ENCODE data around the gene GPR119.
A peak's percentile ranks its signal among the peaks of the same experiment; 100 is the strongest.
"Not testable (repeated sequence)": the region's sequence is repeated elsewhere in the genome, so short reads cannot be mapped to it uniquely, and the experiment has no call there.

Gene GPR119

DNA sequence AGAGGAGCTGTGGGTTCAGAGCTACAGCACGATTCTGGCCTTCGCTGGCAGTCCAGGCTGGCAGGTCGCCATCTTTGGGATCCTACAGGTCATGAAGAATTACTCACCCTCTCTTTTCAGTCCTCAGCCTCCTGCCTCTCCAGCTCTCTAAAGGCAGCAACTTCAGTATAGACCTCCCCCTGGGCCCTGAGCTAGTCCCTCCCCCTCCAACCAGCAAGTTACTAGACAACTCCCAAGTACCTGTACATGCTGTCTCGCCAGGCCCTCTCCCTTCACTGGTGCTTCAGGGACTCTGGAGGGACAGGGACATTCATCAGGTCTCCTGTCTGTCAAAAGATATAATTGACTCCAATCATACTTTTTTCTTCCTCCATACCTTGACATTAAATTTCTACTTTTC lies at the start of gene GPR119:
TSS of gene GPR119 (minus strand) at position 155 of the 400 bp plus-strand sequence. CDS start 227 bp downstream, outside the sequence.
- no peak for ATAC-seq (ENCODE audit: low read depth)
- H3K4me3 Mint-ChIP-seq = no peak within 1 kb of the TSS
- no peak for DNase-seq (ENCODE audit: low spot score in 2 of 2)
- H3K27me3 Mint-ChIP-seq = peaks cover 4% of the 10 kb centered on the region
- H3K4me1 Mint-ChIP-seq = no peaks in the 10 kb centered on the region
- no peaks in the 10 kb centered on the region for H3K36me3 Mint-ChIP-seq
- H3K9me3 Mint-ChIP-seq = no peaks in the 10 kb centered on the region
- H3K27ac Mint-ChIP-seq = no peak within 1 kb of the TSS

DNA sequence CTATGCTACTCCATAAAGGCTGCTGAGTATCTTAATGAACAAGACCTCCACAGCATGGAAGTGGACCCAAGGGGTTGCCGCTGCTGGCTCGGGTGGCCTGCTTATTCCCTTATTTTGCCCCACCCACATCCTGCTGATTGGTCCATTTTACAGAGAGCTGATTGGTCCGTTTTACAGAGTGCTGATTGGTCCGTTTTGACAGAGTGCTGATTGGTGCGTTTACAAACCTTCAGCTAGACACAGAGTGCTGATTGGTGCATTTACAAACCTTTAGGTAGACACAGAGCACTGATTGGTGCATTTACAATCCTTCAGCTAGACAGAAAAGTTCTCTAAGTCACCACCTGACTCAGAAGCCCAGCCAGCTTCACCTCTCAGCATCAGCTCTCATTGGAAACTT lies 43.8 kb upstream of the GPR119 start:
- H3K36me3 Mint-ChIP-seq; H3K9me3 Mint-ChIP-seq; ATAC-seq (ENCODE audit: low read depth); H3K4me3 Mint-ChIP-seq; DNase-seq (ENCODE audit: low spot score in 2 of 2); H3K27ac Mint-ChIP-seq; H3K4me1 Mint-ChIP-seq; H3K27me3 Mint-ChIP-seq: not testable (repeated sequence)

DNA sequence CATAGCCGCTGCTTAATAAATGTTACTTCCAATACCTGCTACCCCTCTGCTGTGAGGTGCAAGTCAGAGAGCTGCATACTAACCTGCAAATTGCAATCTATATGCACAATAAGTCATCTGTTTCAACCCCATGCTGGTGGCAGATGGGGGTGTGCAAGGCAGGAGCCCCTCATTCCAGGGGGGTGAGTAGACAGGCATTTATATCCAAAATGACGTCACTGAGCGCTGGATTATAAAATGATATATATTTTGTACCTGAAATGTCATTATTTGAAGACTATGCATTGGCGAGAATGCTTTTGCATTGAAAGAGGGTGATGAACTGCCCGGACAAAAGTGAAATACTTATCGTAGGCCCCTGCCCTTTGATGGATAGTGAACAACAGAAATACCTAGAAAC lies 41.1 kb upstream of the GPR119 start:
- H3K36me3 Mint-ChIP-seq = no peaks in the 10 kb centered on the region
- no peaks in the 10 kb centered on the region for H3K4me1 Mint-ChIP-seq
- H3K4me3 Mint-ChIP-seq = no peak overlapping the region
- peaks cover 4% of the 10 kb centered on the region for H3K27me3 Mint-ChIP-seq
- ATAC-seq (ENCODE audit: low read depth) (no peak), DNase-seq (ENCODE audit: low spot score in 2 of 2) (no peak)
- no peak overlapping the region for H3K27ac Mint-ChIP-seq
- H3K9me3 Mint-ChIP-seq = no peaks in the 10 kb centered on the region

DNA sequence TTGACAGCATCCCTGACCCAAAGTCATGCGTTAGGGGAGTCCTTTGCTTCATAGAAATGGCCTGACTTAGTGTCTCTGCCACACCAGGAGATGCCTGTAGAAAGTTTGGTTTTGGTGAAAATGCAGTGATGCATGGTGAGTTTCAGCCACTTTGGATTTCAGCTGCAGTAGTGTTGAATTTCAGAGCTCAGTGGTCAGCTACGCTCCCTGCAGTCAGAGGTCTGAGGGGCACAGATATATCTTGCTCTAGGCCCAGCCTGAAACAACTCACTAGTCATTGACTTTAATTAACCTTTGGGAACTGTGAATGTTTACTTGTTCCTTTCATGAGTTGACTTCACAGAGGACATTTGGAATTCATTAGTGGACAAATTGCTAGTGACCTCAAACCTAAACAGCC lies 33.8 kb upstream of the GPR119 start:
- H3K9me3 Mint-ChIP-seq = no peaks in the 10 kb centered on the region

DNA sequence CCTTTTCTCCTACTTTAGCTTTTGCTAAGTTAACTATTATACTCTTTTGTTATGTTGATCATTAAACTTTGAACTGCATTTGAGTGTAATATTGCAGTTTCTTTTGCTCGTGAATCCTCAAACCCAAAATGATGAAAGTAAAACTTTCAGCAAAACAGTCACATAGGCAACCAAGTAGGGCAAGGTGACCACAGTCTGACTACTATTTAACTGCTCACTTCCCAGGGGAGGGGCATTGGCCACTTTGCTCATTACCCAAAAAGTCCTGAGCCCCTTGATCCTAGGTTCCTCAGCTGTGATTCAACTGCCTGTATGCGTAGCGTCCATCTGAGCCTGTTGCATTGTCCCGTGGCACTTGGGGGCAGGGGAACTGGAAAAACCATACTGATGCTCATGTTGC lies 33.3 kb upstream of the GPR119 start:
- DNase-seq (ENCODE audit: low spot score in 2 of 2) = no peak
- no peaks in the 10 kb centered on the region for H3K4me1 Mint-ChIP-seq
- H3K27me3 Mint-ChIP-seq = peaks cover 1% of the 10 kb centered on the region
- H3K9me3 Mint-ChIP-seq = no peaks in the 10 kb centered on the region
- no peak overlapping the region for H3K4me3 Mint-ChIP-seq
- no peak overlapping the region for H3K27ac Mint-ChIP-seq
- peaks cover 8% of the 10 kb centered on the region for H3K36me3 Mint-ChIP-seq
- ATAC-seq (ENCODE audit: low read depth) = no peak

More for the DNA sequence above, 33.8 kb upstream of the GPR119 start:
- no peak for ATAC-seq (ENCODE audit: low read depth)
- H3K27ac Mint-ChIP-seq = no peak overlapping the region
- H3K27me3 Mint-ChIP-seq = peaks cover 1% of the 10 kb centered on the region
- H3K4me1 Mint-ChIP-seq = no peaks in the 10 kb centered on the region
- H3K36me3 Mint-ChIP-seq = peaks cover 3% of the 10 kb centered on the region
- no peak for DNase-seq (ENCODE audit: low spot score in 2 of 2)
- H3K4me3 Mint-ChIP-seq = no peak overlapping the region

DNA sequence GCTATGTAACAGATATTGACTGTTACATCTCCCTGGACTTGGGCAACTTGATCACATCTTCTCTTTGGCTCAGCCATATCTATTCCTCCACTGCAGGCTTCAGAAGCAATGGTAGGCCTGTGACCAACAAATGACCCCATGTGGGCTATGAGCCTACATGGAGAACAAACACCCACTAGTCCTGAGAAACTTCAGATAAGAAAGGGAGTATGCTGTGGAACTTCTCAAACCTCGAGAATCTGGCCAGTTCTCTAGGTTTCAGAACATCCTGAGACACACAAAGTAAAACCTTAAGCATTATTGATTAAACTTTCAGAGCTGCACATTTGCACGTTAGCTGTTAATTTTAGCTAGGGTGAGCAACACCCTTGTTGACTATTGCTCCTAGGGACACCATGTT lies 32.6 kb upstream of the GPR119 start:
- no peak overlapping the region for H3K4me3 Mint-ChIP-seq
- no peaks in the 10 kb centered on the region for H3K9me3 Mint-ChIP-seq
- DNase-seq (ENCODE audit: low spot score in 2 of 2) (no peak), ATAC-seq (ENCODE audit: low read depth) (no peak)
- H3K36me3 Mint-ChIP-seq = peaks cover 8% of the 10 kb centered on the region
- no peaks in the 10 kb centered on the region for H3K27me3 Mint-ChIP-seq
- no peaks in the 10 kb centered on the region for H3K4me1 Mint-ChIP-seq
- H3K27ac Mint-ChIP-seq = no peak overlapping the region

DNA sequence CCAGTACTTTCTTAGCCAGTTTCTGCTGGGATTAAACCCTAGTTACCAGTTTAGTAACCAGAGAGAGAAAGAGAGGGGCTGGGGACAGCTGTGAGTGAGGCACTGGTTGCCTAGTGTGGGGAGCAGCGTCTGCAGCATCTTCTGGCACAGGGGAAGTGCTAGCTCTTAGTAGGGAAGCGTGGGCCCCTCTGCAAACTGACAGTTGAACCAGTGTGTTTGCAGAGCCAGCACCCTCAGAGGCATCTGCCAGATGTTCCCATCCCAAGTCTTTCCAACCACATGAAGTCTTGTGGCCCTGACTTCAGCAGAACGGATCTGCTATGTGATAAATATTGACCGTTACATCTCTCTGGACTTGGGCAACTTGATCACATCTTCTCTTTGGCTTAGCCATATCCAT lies 31.3 kb upstream of the GPR119 start:
- Mint-ChIP-seq H3K27ac (no peak overlapping the region), H3K9me3 (no peaks in the 10 kb centered on the region)
- no peak for ATAC-seq (ENCODE audit: low read depth)

DNA sequence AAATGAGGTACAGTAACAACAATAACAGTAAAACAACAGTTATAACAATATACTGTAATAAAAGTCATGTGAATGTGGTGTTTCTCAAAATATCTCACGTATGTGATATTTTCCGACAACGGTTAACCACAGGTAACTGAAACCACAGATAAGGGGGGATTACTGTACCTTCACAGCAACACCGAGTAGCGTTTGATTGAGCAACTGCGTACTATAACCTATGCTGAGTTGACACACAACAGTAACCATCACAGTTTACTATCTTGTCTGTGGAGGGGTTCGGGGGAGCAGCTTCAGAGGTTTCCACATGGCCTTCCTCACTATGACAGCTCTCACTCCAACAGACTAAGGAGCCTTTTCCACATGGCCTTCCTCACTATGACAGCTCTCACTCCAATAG lies 29.7 kb upstream of the GPR119 start:
- Mint-ChIP-seq H3K4me3 (no peak overlapping the region), H3K4me1 (no peaks in the 10 kb centered on the region), H3K27ac (no peak overlapping the region), H3K36me3 (peaks cover 12% of the 10 kb centered on the region), H3K9me3 (no peaks in the 10 kb centered on the region), H3K27me3 (no peaks in the 10 kb centered on the region)
- DNase-seq (ENCODE audit: low spot score in 2 of 2) (no peak), ATAC-seq (ENCODE audit: low read depth) (no peak)

More for the DNA sequence above, 31.3 kb upstream of the GPR119 start:
- no peak for DNase-seq (ENCODE audit: low spot score in 2 of 2)
- peaks cover 12% of the 10 kb centered on the region for H3K36me3 Mint-ChIP-seq
- no peak overlapping the region for H3K4me3 Mint-ChIP-seq
- H3K4me1 Mint-ChIP-seq = no peaks in the 10 kb centered on the region
- no peaks in the 10 kb centered on the region for H3K27me3 Mint-ChIP-seq

DNA sequence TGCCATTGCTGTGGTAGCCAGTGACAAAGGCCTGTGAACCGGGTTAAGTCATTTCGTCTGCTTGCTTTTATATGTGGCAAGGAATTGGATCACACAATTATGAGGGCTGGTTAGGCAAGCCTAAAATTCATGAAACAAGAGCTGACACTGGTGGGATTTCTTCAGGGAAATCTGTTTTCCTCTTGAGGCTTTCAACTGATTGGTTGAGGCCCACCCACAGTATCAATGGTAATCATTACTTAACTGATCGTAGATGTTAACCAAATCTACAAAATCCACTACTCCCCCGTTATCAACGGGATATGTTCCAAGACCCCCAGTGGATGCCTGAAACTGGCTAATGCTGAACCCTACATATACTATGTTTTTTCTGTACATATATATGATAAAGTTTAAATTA lies 29.3 kb upstream of the GPR119 start:
- ATAC-seq (ENCODE audit: low read depth) (no peak), DNase-seq (ENCODE audit: low spot score in 2 of 2) (no peak)
- Mint-ChIP-seq H3K4me1 (no peaks in the 10 kb centered on the region), H3K36me3 (peaks cover 14% of the 10 kb centered on the region), H3K9me3 (no peaks in the 10 kb centered on the region), H3K27me3 (no peaks in the 10 kb centered on the region), H3K4me3 (no peak overlapping the region), H3K27ac (no peak overlapping the region)

DNA sequence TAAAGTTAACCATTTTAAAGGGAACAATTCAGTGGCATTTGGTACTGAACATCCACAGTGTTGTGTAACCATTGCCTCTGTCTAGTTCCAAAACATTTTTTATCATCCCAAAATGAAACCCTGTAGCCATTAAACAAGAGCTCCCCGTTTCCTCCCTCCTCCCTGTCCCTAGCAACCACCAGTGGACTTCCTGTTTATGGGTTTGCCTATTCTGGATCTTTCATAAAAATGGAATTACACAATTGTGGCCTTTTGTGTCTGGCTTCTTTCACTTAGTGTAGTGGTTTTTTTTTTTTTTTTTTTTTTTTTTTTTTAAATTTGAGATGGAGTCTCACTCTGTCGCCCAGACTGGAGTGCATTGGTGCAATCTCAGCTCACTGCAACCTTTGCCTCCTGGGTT lies 27.9 kb upstream of the GPR119 start:
- no peak for DNase-seq (ENCODE audit: low spot score in 2 of 2)

DNA sequence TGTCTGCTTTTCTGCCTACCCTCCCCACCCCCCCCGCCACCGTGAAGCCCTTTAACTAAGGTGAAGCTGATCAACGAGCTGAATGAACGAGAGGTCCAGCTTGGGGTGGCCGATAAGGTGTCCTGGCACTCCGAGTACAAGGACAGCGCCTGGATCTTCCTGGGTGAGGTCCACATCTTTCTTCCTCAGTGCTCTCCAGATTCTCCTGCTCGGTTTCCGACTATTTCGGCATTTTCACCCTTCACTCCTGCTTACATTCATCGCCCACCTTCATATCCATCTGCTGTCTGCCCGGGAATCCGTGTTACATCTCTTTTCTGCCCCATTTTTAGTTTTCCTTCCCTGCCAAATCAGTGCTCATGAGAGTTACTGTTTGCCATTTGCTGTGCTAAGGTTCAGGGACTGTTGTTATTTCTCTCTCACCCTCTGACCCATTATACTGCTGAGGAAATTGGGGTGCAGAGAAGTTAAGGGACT lies 16.8 kb upstream of the GPR119 start:
- ATAC-seq (ENCODE audit: low read depth) = peak; percentile 14
- no peak for DNase-seq (ENCODE audit: low spot score in 2 of 2)
- H3K9me3 Mint-ChIP-seq = no peaks in the 10 kb centered on the region
- H3K36me3 Mint-ChIP-seq = peaks cover 2% of the 10 kb centered on the region
- H3K4me1 Mint-ChIP-seq = peaks cover 9% of the 10 kb centered on the region
- H3K27ac Mint-ChIP-seq = peak overlapping the region; percentile 92
- H3K4me3 Mint-ChIP-seq = peak overlapping the region; percentile 91
- peaks cover 1% of the 10 kb centered on the region for H3K27me3 Mint-ChIP-seq

More for the DNA sequence above, 27.9 kb upstream of the GPR119 start:
- Mint-ChIP-seq H3K9me3 (no peaks in the 10 kb centered on the region), H3K4me1 (no peaks in the 10 kb centered on the region), H3K27ac (no peak overlapping the region), H3K36me3 (peaks cover 17% of the 10 kb centered on the region), H3K27me3 (no peaks in the 10 kb centered on the region), H3K4me3 (no peak overlapping the region)
- no peak for ATAC-seq (ENCODE audit: low read depth)

DNA sequence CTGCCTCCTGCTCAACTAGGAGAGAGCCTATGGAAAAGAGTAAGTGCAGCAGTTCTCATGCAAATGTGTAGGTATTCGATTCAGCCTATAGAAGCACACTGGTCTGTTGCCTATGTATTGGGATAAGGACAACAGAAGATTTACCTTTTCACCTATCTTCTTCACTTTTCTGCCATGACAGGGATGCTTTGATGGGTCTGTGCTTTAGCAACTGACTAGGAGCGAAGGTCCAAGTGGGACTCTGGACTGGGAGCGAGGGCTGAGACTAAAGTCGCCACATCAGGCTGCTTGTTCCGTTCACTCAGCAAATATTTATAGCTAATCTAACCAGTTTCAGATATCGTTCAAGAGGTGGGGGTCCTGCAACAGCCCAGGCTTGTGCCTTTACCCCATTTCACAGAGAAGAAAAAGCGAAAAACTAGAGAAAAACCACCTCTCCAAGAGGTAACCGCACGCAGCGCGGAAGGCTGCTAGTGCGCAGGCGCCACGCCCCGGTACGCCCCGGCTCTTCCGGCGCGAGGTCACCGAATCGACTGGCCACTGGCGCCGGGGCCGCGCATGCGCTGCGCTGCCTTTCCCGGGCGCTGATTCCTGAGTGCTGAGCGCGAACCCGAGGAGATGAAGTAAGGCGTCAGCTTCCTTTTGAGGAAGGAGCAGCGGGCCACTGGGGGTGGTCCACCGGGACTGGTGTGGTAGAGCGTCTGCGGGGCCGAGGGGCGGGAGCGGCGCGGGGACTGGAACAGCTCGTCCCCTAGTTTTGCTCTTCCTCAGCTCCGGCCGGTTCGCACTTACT lies 16.1 kb upstream of the GPR119 start, which contains the start of gene RBMX2:
TSS of gene RBMX2 (plus strand) at position 573 of the 793 bp plus-strand sequence. CDS start at position 619, 46 bp downstream.
- DNase-seq (ENCODE audit: low spot score in 2 of 2) (peak; percentile 25 to 33), ATAC-seq (ENCODE audit: low read depth) (peak; percentile 90)
- peak within 1 kb of the TSS; percentile 92 for H3K27ac Mint-ChIP-seq
- H3K36me3 Mint-ChIP-seq = peaks cover 2% of the 10 kb centered on the region
- peaks cover 4% of the 10 kb centered on the region for H3K27me3 Mint-ChIP-seq
- peak within 1 kb of the TSS; percentile 91 for H3K4me3 Mint-ChIP-seq
- no peaks in the 10 kb centered on the region for H3K9me3 Mint-ChIP-seq
- peaks cover 9% of the 10 kb centered on the region for H3K4me1 Mint-ChIP-seq

DNA sequence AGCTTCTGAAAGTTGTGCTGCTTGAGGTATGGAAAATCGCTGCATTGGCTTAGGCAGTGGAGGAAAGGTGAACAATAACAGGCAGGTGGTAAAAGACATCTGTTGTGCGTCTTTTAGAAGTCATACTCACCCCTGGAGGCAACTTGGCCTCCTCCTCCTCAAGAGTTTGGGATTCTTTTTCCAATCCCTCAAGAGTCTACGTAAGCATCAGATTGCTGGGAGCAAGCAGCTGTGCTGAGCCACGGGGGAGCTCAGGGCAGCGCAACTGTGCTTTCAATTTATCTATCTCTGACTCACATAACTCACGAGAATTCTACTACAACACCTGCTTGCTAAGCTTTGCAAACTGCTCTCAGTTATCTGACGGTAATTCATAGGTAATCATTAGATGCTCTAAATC lies 9.9 kb upstream of the GPR119 start:
- no peak overlapping the region for H3K27ac Mint-ChIP-seq
- no peak overlapping the region for H3K4me3 Mint-ChIP-seq
- H3K4me1 Mint-ChIP-seq = no peaks in the 10 kb centered on the region
- no peaks in the 10 kb centered on the region for H3K9me3 Mint-ChIP-seq
- H3K27me3 Mint-ChIP-seq = peaks cover 6% of the 10 kb centered on the region
- DNase-seq (ENCODE audit: low spot score in 2 of 2) (no peak), ATAC-seq (ENCODE audit: low read depth) (no peak)
- H3K36me3 Mint-ChIP-seq = no peaks in the 10 kb centered on the region

DNA sequence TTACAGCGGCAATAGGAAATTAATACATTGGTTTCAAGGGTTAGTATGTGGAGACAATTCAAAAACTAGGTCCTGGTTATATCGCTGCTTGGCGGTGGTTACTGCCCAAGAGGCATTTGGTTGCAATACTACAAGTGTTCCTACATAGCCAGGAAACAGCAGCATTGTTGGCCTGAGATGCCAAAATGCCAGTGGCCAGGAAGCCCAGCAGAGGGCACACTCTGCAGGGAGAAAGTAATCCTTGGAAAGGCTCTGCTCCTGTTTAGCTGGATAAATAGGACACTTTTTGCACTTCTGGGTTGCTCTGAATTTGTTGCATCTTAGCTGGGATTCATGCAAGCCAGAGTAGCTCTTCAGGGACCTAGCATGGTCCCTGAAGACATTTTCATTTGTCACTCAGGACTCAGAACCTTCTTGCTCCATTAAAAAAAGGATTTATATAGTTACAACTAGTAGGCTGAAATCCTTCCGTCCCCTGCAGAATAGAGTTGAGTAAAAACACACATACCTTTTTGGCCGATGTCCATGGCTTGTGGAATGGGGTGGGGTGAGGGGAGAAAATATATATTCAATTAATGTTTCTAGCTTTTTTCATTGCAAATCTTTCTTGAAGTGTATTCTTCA lies 8.1 kb upstream of the GPR119 start:
- H3K4me3 Mint-ChIP-seq = no peak overlapping the region
- DNase-seq (ENCODE audit: low spot score in 2 of 2) (no peak), ATAC-seq (ENCODE audit: low read depth) (no peak)
- H3K4me1 Mint-ChIP-seq = no peaks in the 10 kb centered on the region
- H3K9me3 Mint-ChIP-seq = no peaks in the 10 kb centered on the region
- H3K36me3 Mint-ChIP-seq = no peaks in the 10 kb centered on the region
- no peak overlapping the region for H3K27ac Mint-ChIP-seq
- peaks cover 6% of the 10 kb centered on the region for H3K27me3 Mint-ChIP-seq

Measured in memory B cell (primary cell).